Measurements from ENCODE around the gene UBAC2.

UBAC2 gene

GRCh38 chr13:99211421-99212035, 10.9 kb downstream of the UBAC2 start:
- H3K9me3 ChIP-seq (ENCODE audit: severe bottlenecking): no peaks in the 10 kb centered on the region
- H3K27me3 ChIP-seq (ENCODE audit: insufficient read depth, poor library complexity, severe bottlenecking): no peaks in the 10 kb centered on the region
- peaks cover 4% of the 10 kb centered on the region for H3K4me1 ChIP-seq (ENCODE audit: insufficient read depth, poor library complexity, severe bottlenecking)
- DNase-seq (ENCODE audit: low spot score) (no peak), ATAC-seq (ENCODE audit: low read depth) (no peak)
- no peak overlapping the region for H3K4me3 ChIP-seq (ENCODE audit: severe bottlenecking)
- no peak overlapping the region for H3K27ac ChIP-seq (ENCODE audit: poor library complexity, severe bottlenecking)
- H3K36me3 ChIP-seq (ENCODE audit: low read depth): peaks cover 11% of the 10 kb centered on the region; the same call in 1 of the 2 replicates
- TF ChIP-seq, protein P1, sequence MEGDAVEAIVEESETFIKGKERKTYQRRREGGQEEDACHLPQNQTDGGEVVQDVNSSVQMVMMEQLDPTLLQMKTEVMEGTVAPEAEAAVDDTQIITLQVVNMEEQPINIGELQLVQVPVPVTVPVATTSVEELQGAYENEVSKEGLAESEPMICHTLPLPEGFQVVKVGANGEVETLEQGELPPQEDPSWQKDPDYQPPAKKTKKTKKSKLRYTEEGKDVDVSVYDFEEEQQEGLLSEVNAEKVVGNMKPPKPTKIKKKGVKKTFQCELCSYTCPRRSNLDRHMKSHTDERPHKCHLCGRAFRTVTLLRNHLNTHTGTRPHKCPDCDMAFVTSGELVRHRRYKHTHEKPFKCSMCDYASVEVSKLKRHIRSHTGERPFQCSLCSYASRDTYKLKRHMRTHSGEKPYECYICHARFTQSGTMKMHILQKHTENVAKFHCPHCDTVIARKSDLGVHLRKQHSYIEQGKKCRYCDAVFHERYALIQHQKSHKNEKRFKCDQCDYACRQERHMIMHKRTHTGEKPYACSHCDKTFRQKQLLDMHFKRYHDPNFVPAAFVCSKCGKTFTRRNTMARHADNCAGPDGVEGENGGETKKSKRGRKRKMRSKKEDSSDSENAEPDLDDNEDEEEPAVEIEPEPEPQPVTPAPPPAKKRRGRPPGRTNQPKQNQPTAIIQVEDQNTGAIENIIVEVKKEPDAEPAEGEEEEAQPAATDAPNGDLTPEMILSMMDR (IDR thresholded peaks at IDR 0.05; ENCODE audit: poor library complexity, severe bottlenecking): no peak

DNA sequence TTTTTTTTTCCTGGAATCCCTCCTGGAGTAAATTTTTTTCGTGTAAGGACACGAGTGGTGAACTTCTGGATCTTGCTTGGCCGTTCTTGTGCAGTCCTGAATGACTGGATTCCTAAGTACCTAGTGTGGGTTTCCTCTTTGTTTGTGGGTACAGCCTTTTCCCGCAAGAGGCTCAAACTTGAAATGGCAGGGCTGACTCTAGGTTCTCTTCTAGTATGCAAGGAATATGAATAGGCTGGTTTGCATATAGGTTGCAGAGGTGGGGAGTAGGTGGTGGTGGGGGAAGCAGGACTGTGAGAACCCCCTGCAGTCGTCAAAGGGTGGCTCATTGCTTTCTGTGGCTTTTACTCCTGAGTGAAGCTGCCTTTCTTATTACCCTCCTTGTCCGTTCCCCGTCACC, 13.6 kb downstream of the UBAC2 start:
- DNase-seq (ENCODE audit: low spot score) (no peak), ATAC-seq (ENCODE audit: low read depth) (no peak)
- Histone ChIP-seq H3K36me3 (ENCODE audit: low read depth) (peaks cover 7% of the 10 kb centered on the region; the same call in 1 of the 2 replicates), H3K27me3 (ENCODE audit: insufficient read depth, poor library complexity, severe bottlenecking) (no peaks in the 10 kb centered on the region), H3K4me3 (ENCODE audit: severe bottlenecking) (no peak overlapping the region), H3K4me1 (ENCODE audit: insufficient read depth, poor library complexity, severe bottlenecking) (peaks cover 4% of the 10 kb centered on the region), H3K9me3 (ENCODE audit: severe bottlenecking) (no peaks in the 10 kb centered on the region), H3K27ac (ENCODE audit: poor library complexity, severe bottlenecking) (no peak overlapping the region)
- TF ChIP-seq, protein P1 (IDR thresholded peaks at IDR 0.05; ENCODE audit: poor library complexity, severe bottlenecking): no peak

DNA sequence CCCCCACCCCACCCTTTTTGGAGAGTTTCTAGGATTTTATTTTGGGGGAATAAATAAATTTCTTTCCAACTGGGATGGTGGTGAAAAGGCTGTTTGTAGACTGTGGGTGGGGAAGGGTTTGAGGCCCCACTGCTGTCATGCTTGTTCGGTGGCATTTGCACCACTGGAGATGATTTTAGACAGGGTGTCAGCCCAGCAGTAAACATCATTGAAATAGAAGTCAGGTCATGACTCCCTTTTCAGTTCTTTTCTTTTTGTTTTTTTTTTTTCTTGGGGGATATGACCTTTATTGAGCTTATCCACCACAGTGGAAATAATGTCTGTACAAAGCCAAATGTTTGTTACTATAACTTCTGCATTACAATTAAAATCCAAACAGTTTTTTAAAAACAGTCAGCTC, 14.1 kb downstream of the UBAC2 start:
- Histone ChIP-seq H3K9me3 (ENCODE audit: severe bottlenecking) (no peaks in the 10 kb centered on the region), H3K4me3 (ENCODE audit: severe bottlenecking) (no peak overlapping the region), H3K4me1 (ENCODE audit: insufficient read depth, poor library complexity, severe bottlenecking) (peaks cover 4% of the 10 kb centered on the region), H3K27ac (ENCODE audit: poor library complexity, severe bottlenecking) (no peak overlapping the region), H3K27me3 (ENCODE audit: insufficient read depth, poor library complexity, severe bottlenecking) (no peaks in the 10 kb centered on the region), H3K36me3 (ENCODE audit: low read depth) (peaks cover 7% of the 10 kb centered on the region; the same call in 1 of the 2 replicates)
- ATAC-seq (ENCODE audit: low read depth): no peak
- DNase-seq (ENCODE audit: low spot score): no peak
- TF ChIP-seq, protein P1 (IDR thresholded peaks at IDR 0.05; ENCODE audit: poor library complexity, severe bottlenecking): no peak

DNA sequence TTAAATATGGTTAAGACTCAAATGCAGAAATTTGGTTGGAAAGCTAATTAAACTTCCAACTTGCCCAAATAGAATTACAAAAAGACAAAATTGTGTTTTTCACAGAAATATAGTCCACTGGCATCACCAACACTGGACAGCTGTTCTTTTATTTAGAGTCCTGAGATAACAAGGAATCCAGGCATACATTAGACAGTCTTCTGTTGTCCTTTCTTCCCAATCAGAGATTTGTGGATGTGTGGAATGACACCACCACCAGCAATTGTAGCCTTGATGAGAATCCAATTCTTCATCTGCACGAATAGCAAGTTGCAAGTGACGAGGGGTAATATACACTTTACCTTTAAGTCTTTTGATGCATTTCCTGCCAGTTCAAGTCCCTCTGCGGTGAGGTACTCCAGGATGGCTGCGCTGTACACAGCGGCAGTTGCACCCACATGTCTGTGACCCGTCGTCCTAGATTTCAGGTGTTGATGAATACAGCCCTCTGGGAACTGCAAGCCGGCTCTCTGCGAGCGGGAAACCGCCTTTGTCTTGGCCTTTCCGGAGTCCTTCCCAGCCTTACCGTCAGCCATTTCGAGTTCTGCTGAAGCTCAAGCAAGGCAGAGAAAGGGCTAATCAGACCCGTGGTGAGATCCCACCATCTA, 14.7 kb downstream of the UBAC2 start:
- Histone ChIP-seq H3K36me3 (ENCODE audit: low read depth) (peaks cover 7% of the 10 kb centered on the region; the same call in 1 of the 2 replicates), H3K4me3 (ENCODE audit: severe bottlenecking) (no peak overlapping the region), H3K27me3 (ENCODE audit: insufficient read depth, poor library complexity, severe bottlenecking) (no peaks in the 10 kb centered on the region), H3K9me3 (ENCODE audit: severe bottlenecking) (no peaks in the 10 kb centered on the region), H3K4me1 (ENCODE audit: insufficient read depth, poor library complexity, severe bottlenecking) (peaks cover 4% of the 10 kb centered on the region), H3K27ac (ENCODE audit: poor library complexity, severe bottlenecking) (no peak overlapping the region)
- ATAC-seq (ENCODE audit: low read depth) (no peak), DNase-seq (ENCODE audit: low spot score) (no peak)
- TF ChIP-seq, protein P1 (IDR thresholded peaks at IDR 0.05; ENCODE audit: poor library complexity, severe bottlenecking): no peak
